ENCODE results near the gene TSPEAR.

TSPEAR gene

GRCh38 chr21:44462834-44463200 lies 248.6 kb downstream of the TSPEAR start:
- DNase-seq (ENCODE audit: low spot score): no peak
- in situ Hi-C loops (cut with MboI; ENCODE audit: low sequenced_read_pairs, unreplicated experiment): loop anchor here (25.0 kb wide), 3 partner anchors 101 to 626 kb away; partner anchors contain the start of gene TRPM2
- no peak for TF ChIP-seq CTCF (IDR thresholded peaks at IDR 0.05; ENCODE audit: borderline replicate concordance, control extremely low read depth, extremely low read depth, insufficient read depth, missing control alignments)

- DNase-seq (ENCODE audit: low spot score): no peak
- no peak for TF ChIP-seq CTCF (IDR thresholded peaks at IDR 0.05; ENCODE audit: borderline replicate concordance, control extremely low read depth, extremely low read depth, insufficient read depth, missing control alignments)
- in situ Hi-C loops (cut with MboI; ENCODE audit: low sequenced_read_pairs, unreplicated experiment): loop anchor here (25.0 kb wide), 3 partner anchors 100 to 625 kb away; partner anchors contain the start of gene TRPM2
Measured at GRCh38 chr21:44462086-44462833, 249.1 kb downstream of the TSPEAR start.

GRCh38 chr21:44461464-44462001 lies 249.8 kb downstream of the TSPEAR start:
- in situ Hi-C loops (cut with MboI; ENCODE audit: low sequenced_read_pairs, unreplicated experiment): loop anchor here (25.0 kb wide), 3 partner anchors 99 to 624 kb away; partner anchors contain the start of gene TRPM2
- TF ChIP-seq CTCF (IDR thresholded peaks at IDR 0.05; ENCODE audit: borderline replicate concordance, control extremely low read depth, extremely low read depth, insufficient read depth, missing control alignments): no peak
- DNase-seq (ENCODE audit: low spot score): no peak

- no peak for TF ChIP-seq CTCF (IDR thresholded peaks at IDR 0.05; ENCODE audit: borderline replicate concordance, control extremely low read depth, extremely low read depth, insufficient read depth, missing control alignments)
- no peak for DNase-seq (ENCODE audit: low spot score)
- in situ Hi-C loops (cut with MboI; ENCODE audit: low sequenced_read_pairs, unreplicated experiment): loop anchor here (25.0 kb wide), 3 partner anchors 99 to 624 kb away; partner anchors contain the start of gene TRPM2
Measured at GRCh38 chr21:44461005-44461404, 250.4 kb downstream of the TSPEAR start.

- TF ChIP-seq CTCF (IDR thresholded peaks at IDR 0.05; ENCODE audit: borderline replicate concordance, control extremely low read depth, extremely low read depth, insufficient read depth, missing control alignments): no peak
- in situ Hi-C loops (cut with MboI; ENCODE audit: low sequenced_read_pairs, unreplicated experiment): loop anchor here (25.0 kb wide), 3 partner anchors 98 to 623 kb away; partner anchors contain the start of gene TRPM2
- DNase-seq (ENCODE audit: low spot score): no peak
Measured at GRCh38 chr21:44460441-44460755, 251.0 kb downstream of the TSPEAR start.

GRCh38 chr21:44459712-44460440 lies 251.5 kb downstream of the TSPEAR start:
- DNase-seq (ENCODE audit: low spot score): no peak
- no peak for TF ChIP-seq CTCF (IDR thresholded peaks at IDR 0.05; ENCODE audit: borderline replicate concordance, control extremely low read depth, extremely low read depth, insufficient read depth, missing control alignments)
- in situ Hi-C loops (cut with MboI; ENCODE audit: low sequenced_read_pairs, unreplicated experiment): loop anchor here (25.0 kb wide), 3 partner anchors 98 to 623 kb away; partner anchors contain the start of gene TRPM2

All from GM13976 (cell line).